Transverse colon (tissue), 4 donors: ENCODE measurements around the gene IRGQ.

ENCODE experiments used
- CTCF ChIP-seq, 5 experiments: fragments of 200-600 bp in 3 of 5; fragments of 450-650 bp in 2 of 5; sonication (generic) in 3 of 5; IDR thresholded peaks; 1 replicate in 2 of 5; 2 replicates in 3 of 5; pipeline ENCODE4 v1.5.1; 2016 to 2017; ENCODE audit warnings: antibody characterized with exemption in 5 of 5, inconsistent platforms in 3 of 5, mild to moderate bottlenecking in 2 of 5, moderate library complexity in 1 of 5
- POLR2A ChIP-seq: fragments of 450-650 bp; IDR thresholded peaks from one replicate; pipeline ENCODE4 v1.6.1; 2016; ENCODE audit warnings: antibody characterized with exemption, mild to moderate bottlenecking, moderate library complexity
- POLR2AphosphoS5 ChIP-seq, 3 donors: sonication (generic); formaldehyde crosslinking; IDR thresholded peaks; one replicate each; pipeline ENCODE4 v1.6.1; 2016; ENCODE audit warnings: antibody characterized with exemption in 3 of 3

GRCh38 chr19:43597876-43598275 is 1.9 kb upstream of the IRGQ start:
- TF ChIP-seq CTCF (IDR thresholded peaks at IDR 0.05) (no peak), POLR2A (no peak), POLR2AphosphoS5 (IDR thresholded peaks at IDR 0.05) (no peak)
